K562 (cell line): Measurements from ENCODE around the gene PDGFC. TPM values are rescaled to one million over a fixed set of nuclear protein-coding genes. Genes with fewer than 3 reads are reported as not detected.

Experiments used
- polyA plus RNA-seq, 8 experiments: library from polyadenylated mRNA; depleted of rRNA in 4 of 8; stranded (reverse) in 5 of 8; unstranded in 3 of 8; fragments of >200 nt; fragmentation: Nextera tagmentation in 2 of 8; fragmentation: Illumina TruSeq in 1 of 8; extraction: Ambion mirVana in 2 of 8; extraction: Trizol in 1 of 8; gene quantifications; 2 replicates each; pipeline versions ENCODE4 v1.2.1 to v1.2.3, GENCODE V29; 2011 to 2014; ENCODE audit warnings: inconsistent platforms in 1 of 8, missing spikeins in 1 of 8
- total RNA-seq, 7 experiments: library from RNA; depleted of rRNA in 6 of 7; stranded (reverse); fragments of >200 nt in 6 of 7; fragmentation: Illumina TruSeq in 2 of 7; extraction: Trizol in 2 of 7; gene quantifications; 2 replicates each; pipeline versions ENCODE4 v1.2.1 to v1.2.3, GENCODE V29; 2011 to 2021; ENCODE audit warnings: low replicate concordance in 1 of 7
- TF ChIP-seq, protein P1 (sequence below): fragments of 450-650 bp; IDR thresholded peaks from 2 replicates; pipeline ENCODE4 v1.6.1; 2016; ENCODE audit warnings: mild to moderate bottlenecking, moderate library complexity
- TF ChIP-seq, protein P2 (sequence below): sonication (generic); formaldehyde crosslinking; IDR thresholded peaks from 2 replicates; pipeline ENCODE4 v1.8.1; 2022; ENCODE audit warnings: missing genetic modification reagents

Gene PDGFC
- total and polyA plus RNA-seq, 9 of the 15 experiments (the other 6 are each of a cell fraction or from before 2014, with no cell fraction given) = not detected

DNA sequence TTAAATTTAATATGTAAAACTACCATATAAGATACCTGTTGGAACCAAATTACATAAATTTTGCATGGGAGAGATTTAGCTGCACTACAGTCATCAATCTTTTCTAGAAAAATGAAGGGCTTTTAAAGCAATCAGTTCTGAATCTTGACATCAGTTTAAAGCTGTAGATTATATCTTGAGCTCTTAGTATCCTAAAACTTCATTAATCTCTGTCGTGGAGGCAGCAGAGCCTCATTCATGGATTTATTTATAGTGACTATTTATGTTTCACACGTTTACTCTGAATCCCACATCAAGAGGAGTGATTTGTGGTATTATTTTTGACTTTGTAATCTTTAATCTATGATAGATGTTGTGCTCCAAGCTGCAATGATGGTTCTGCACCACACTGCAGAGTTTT, 175.9 kb downstream of the PDGFC start (continued):
- TF ChIP-seq, protein P1, sequence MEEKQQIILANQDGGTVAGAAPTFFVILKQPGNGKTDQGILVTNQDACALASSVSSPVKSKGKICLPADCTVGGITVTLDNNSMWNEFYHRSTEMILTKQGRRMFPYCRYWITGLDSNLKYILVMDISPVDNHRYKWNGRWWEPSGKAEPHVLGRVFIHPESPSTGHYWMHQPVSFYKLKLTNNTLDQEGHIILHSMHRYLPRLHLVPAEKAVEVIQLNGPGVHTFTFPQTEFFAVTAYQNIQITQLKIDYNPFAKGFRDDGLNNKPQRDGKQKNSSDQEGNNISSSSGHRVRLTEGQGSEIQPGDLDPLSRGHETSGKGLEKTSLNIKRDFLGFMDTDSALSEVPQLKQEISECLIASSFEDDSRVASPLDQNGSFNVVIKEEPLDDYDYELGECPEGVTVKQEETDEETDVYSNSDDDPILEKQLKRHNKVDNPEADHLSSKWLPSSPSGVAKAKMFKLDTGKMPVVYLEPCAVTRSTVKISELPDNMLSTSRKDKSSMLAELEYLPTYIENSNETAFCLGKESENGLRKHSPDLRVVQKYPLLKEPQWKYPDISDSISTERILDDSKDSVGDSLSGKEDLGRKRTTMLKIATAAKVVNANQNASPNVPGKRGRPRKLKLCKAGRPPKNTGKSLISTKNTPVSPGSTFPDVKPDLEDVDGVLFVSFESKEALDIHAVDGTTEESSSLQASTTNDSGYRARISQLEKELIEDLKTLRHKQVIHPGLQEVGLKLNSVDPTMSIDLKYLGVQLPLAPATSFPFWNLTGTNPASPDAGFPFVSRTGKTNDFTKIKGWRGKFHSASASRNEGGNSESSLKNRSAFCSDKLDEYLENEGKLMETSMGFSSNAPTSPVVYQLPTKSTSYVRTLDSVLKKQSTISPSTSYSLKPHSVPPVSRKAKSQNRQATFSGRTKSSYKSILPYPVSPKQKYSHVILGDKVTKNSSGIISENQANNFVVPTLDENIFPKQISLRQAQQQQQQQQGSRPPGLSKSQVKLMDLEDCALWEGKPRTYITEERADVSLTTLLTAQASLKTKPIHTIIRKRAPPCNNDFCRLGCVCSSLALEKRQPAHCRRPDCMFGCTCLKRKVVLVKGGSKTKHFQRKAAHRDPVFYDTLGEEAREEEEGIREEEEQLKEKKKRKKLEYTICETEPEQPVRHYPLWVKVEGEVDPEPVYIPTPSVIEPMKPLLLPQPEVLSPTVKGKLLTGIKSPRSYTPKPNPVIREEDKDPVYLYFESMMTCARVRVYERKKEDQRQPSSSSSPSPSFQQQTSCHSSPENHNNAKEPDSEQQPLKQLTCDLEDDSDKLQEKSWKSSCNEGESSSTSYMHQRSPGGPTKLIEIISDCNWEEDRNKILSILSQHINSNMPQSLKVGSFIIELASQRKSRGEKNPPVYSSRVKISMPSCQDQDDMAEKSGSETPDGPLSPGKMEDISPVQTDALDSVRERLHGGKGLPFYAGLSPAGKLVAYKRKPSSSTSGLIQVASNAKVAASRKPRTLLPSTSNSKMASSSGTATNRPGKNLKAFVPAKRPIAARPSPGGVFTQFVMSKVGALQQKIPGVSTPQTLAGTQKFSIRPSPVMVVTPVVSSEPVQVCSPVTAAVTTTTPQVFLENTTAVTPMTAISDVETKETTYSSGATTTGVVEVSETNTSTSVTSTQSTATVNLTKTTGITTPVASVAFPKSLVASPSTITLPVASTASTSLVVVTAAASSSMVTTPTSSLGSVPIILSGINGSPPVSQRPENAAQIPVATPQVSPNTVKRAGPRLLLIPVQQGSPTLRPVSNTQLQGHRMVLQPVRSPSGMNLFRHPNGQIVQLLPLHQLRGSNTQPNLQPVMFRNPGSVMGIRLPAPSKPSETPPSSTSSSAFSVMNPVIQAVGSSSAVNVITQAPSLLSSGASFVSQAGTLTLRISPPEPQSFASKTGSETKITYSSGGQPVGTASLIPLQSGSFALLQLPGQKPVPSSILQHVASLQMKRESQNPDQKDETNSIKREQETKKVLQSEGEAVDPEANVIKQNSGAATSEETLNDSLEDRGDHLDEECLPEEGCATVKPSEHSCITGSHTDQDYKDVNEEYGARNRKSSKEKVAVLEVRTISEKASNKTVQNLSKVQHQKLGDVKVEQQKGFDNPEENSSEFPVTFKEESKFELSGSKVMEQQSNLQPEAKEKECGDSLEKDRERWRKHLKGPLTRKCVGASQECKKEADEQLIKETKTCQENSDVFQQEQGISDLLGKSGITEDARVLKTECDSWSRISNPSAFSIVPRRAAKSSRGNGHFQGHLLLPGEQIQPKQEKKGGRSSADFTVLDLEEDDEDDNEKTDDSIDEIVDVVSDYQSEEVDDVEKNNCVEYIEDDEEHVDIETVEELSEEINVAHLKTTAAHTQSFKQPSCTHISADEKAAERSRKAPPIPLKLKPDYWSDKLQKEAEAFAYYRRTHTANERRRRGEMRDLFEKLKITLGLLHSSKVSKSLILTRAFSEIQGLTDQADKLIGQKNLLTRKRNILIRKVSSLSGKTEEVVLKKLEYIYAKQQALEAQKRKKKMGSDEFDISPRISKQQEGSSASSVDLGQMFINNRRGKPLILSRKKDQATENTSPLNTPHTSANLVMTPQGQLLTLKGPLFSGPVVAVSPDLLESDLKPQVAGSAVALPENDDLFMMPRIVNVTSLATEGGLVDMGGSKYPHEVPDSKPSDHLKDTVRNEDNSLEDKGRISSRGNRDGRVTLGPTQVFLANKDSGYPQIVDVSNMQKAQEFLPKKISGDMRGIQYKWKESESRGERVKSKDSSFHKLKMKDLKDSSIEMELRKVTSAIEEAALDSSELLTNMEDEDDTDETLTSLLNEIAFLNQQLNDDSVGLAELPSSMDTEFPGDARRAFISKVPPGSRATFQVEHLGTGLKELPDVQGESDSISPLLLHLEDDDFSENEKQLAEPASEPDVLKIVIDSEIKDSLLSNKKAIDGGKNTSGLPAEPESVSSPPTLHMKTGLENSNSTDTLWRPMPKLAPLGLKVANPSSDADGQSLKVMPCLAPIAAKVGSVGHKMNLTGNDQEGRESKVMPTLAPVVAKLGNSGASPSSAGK = no peak
- TF ChIP-seq, protein P2, sequence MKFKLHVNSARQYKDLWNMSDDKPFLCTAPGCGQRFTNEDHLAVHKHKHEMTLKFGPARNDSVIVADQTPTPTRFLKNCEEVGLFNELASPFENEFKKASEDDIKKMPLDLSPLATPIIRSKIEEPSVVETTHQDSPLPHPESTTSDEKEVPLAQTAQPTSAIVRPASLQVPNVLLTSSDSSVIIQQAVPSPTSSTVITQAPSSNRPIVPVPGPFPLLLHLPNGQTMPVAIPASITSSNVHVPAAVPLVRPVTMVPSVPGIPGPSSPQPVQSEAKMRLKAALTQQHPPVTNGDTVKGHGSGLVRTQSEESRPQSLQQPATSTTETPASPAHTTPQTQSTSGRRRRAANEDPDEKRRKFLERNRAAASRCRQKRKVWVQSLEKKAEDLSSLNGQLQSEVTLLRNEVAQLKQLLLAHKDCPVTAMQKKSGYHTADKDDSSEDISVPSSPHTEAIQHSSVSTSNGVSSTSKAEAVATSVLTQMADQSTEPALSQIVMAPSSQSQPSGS (CRISPR knock-in tag) = no peak
- TF ChIP-seq, all 486 proteins: peak for 0
